Spleen (tissue), 11 donors: Measurements from ENCODE around the gene ERG. TPM values are rescaled to one million over a fixed set of nuclear protein-coding genes. Genes with fewer than 3 reads are reported as not detected.

Experiments used
- DNase-seq: peaks from one replicate; pipeline ENCODE4 v3.0.0-alpha.2; 2020
- H3K27ac ChIP-seq, 8 donors: fragments of 200-600 bp; sonication (generic) in 7 of 8; 1 replicate in 4 of 8; 2 replicates in 4 of 8; pipeline versions ENCODE4 v1.5.0 to v1.8.0; 2016 to 2021; ENCODE audit warnings: inconsistent platforms in 4 of 8, mild to moderate bottlenecking in 4 of 8, moderate library complexity in 1 of 8
- H3K27me3 ChIP-seq, 7 donors: fragments of 200-600 bp; sonication (generic) in 6 of 7; replicated peaks in 1 of 7; 1 replicate in 4 of 7; 2 replicates in 3 of 7; pipeline versions ENCODE4 v1.5.0 to v1.8.0; 2016 to 2021; ENCODE audit warnings: inconsistent platforms in 3 of 7, mild to moderate bottlenecking in 1 of 7
- H3K36me3 ChIP-seq, 6 donors: fragments of 200-600 bp; sonication (generic) in 5 of 6; 1 replicate in 4 of 6; 2 replicates in 2 of 6; pipeline versions ENCODE4 v1.5.0 to v1.8.0; 2016 to 2021; ENCODE audit warnings: inconsistent platforms in 2 of 6
- H3K4me1 ChIP-seq, 6 donors: fragments of 200-600 bp; sonication (generic) in 5 of 6; 1 replicate in 3 of 6; 2 replicates in 3 of 6; pipeline versions ENCODE4 v1.5.0 to v1.8.0; 2016 to 2021; ENCODE audit warnings: inconsistent platforms in 3 of 6
- H3K4me3 ChIP-seq, 8 donors: fragments of 200-600 bp; sonication (generic) in 7 of 8; 1 replicate in 4 of 8; 2 replicates in 4 of 8; pipeline versions ENCODE4 v1.5.0 to v1.8.0; 2016 to 2021; ENCODE audit warnings: inconsistent platforms in 4 of 8, mild to moderate bottlenecking in 4 of 8, moderate library complexity in 2 of 8
- H3K9me3 ChIP-seq, 8 donors: fragments of 200-600 bp; sonication (generic) in 7 of 8; 1 replicate in 4 of 8; 2 replicates in 4 of 8; pipeline versions ENCODE4 v1.5.0 to v1.8.0; 2016 to 2021; ENCODE audit warnings: inconsistent platforms in 4 of 8
- POLR2A ChIP-seq, 3 donors: fragments of 450-650 bp; IDR thresholded peaks; one replicate each; pipeline ENCODE4 v1.5.1; 2017; ENCODE audit warnings: antibody characterized with exemption in 3 of 3, mild to moderate bottlenecking in 1 of 3
- POLR2AphosphoS5 ChIP-seq, 3 donors: sonication (generic); formaldehyde crosslinking; IDR thresholded peaks; one replicate each; pipeline ENCODE4 v1.5.1; 2017; ENCODE audit warnings: antibody characterized with exemption in 3 of 3
- WGBS, 5 donors: extraction: QIAGEN DNeasy Blood & Tissue Kit in 3 of 5; methylation state at CpG; one replicate each; pipeline versions ENCODE4 v1.1.5 to v1.1.7; 2013 to 2018; 5-methylcytosine and 5-hydroxymethylcytosine counted together
- intact Hi-C: fragments of 100-400 bp; cut with DNase I; formaldehyde crosslinking; loops from one replicate; pipeline ENCODE4 v1.15.0; 2023; ENCODE audit warnings: low total_unique reads
- polyA plus RNA-seq, 3 donors: library from polyadenylated mRNA; stranded (reverse); fragments of 200-250 nt; gene quantifications; one replicate each; pipeline ENCODE4 v1.2.1, GENCODE V29; 2013
- total RNA-seq, 7 donors: library from RNA; depleted of rRNA in 3 of 7; stranded (reverse); fragments of >200 nt in 3 of 7; fragmentation: NEBNext Ultra II Directional in 4 of 7; extraction: Animal tissue kit (Norgen Biotek cat#: 25700) in 4 of 7; gene quantifications; one replicate each; pipeline versions ENCODE4 v1.1.0 to v1.2.1, GENCODE V29; 2016 to 2021
- TF ChIP-seq, protein P1 (sequence below), 11 experiments: fragments of 200-600 bp in 7 of 11; fragments of 450-650 bp in 4 of 11; sonication (generic) in 4 of 11; IDR thresholded peaks in 8 of 11; conservative IDR thresholded peaks in 3 of 11; 1 replicate in 7 of 11; 2 replicates in 4 of 11; pipeline versions ENCODE4 v1.4.0 to v1.8.0; 2016 to 2021; ENCODE audit warnings: antibody characterized with exemption in 11 of 11, inconsistent platforms in 4 of 11, mild to moderate bottlenecking in 1 of 11
- donor health status: healthy with polysubstance abuse.
- donor health status: DM: no; HTN: no; CAD: no; lungs with moderate emphysema.
- donor health status: DM: no; HTN: no; CAD: no.
- donor health status: Bipolar disorder and iron deficiency.
- donor health status: healthy.
- donor health status: DM: no; HTN: no; CAD: no.
- donor health status: DM: yes; HTN: yes; CAD: no.

The ERG gene
- total and polyA plus RNA-seq, 10 donors: 7.3 to 93.8 (median 57.5) TPM

- DNase-seq: no peak
- H3K9me3 ChIP-seq: no peaks in the 10 kb centered on the region
- H3K4me1 ChIP-seq: peaks cover 6 to 72% (median 44%) of the 10 kb centered on the region in 6 donors
- intact Hi-C loops: no loop called here
- WGBS, 5 donors: 33 to 55% (median 44%) methylated on average over 6 of the region's 6 CpGs
- H3K27ac ChIP-seq: peak overlapping the region in 1 of 8 donors; percentile 5
- peaks cover 0 to 12% (median 0%) of the 10 kb centered on the region in 7 donors for H3K27me3 ChIP-seq
- H3K4me3 ChIP-seq: no peak overlapping the region
- H3K36me3 ChIP-seq: no peaks in the 10 kb centered on the region
- TF ChIP-seq, protein P1, sequence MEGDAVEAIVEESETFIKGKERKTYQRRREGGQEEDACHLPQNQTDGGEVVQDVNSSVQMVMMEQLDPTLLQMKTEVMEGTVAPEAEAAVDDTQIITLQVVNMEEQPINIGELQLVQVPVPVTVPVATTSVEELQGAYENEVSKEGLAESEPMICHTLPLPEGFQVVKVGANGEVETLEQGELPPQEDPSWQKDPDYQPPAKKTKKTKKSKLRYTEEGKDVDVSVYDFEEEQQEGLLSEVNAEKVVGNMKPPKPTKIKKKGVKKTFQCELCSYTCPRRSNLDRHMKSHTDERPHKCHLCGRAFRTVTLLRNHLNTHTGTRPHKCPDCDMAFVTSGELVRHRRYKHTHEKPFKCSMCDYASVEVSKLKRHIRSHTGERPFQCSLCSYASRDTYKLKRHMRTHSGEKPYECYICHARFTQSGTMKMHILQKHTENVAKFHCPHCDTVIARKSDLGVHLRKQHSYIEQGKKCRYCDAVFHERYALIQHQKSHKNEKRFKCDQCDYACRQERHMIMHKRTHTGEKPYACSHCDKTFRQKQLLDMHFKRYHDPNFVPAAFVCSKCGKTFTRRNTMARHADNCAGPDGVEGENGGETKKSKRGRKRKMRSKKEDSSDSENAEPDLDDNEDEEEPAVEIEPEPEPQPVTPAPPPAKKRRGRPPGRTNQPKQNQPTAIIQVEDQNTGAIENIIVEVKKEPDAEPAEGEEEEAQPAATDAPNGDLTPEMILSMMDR (IDR thresholded peaks at IDR 0.05 in 8 of 11, conservative IDR thresholded peaks at IDR 0.05 in 3 of 11): no peak
Observed at GRCh38 chr21:38486706-38487105, 11.6 kb downstream of the ERG start.

DNA sequence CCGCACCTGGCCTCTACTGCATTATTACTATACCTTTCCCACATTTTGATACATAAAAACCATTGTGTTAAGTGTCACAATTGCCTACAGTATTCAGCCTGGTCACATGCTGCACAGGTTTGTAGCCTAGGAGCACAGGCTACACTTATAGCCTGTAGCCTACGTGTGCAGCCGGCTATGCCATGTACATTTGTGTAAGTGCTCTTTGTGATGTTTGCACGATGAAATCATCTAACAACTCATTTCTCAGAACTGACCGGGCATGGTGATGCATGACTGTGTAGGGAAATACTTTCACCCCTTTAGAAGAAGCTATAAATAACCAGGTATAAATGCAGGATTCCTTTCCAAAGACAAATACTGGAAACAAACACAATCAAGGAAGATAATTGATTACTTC lies 12.1 kb downstream of the ERG start:
- no peak for DNase-seq
- Histone ChIP-seq H3K36me3 (no peaks in the 10 kb centered on the region), H3K4me1 (peaks cover 5 to 67% (median 40%) of the 10 kb centered on the region in 6 donors), H3K9me3 (no peaks in the 10 kb centered on the region), H3K4me3 (no peak overlapping the region), H3K27me3 (peaks cover 0 to 12% (median 0%) of the 10 kb centered on the region in 7 donors), H3K27ac (no peak overlapping the region)
- intact Hi-C loops: no loop called here
- 62 to 79% (median 67%) methylated on average over 5 of the region's 5 CpGs for WGBS, 5 donors
- TF ChIP-seq POLR2A (IDR thresholded peaks at IDR 0.05): no peak
- TF ChIP-seq, protein P1 (IDR thresholded peaks at IDR 0.05 in 8 of 11, conservative IDR thresholded peaks at IDR 0.05 in 3 of 11): no peak
- TF ChIP-seq POLR2AphosphoS5 (IDR thresholded peaks at IDR 0.05): no peak

DNA sequence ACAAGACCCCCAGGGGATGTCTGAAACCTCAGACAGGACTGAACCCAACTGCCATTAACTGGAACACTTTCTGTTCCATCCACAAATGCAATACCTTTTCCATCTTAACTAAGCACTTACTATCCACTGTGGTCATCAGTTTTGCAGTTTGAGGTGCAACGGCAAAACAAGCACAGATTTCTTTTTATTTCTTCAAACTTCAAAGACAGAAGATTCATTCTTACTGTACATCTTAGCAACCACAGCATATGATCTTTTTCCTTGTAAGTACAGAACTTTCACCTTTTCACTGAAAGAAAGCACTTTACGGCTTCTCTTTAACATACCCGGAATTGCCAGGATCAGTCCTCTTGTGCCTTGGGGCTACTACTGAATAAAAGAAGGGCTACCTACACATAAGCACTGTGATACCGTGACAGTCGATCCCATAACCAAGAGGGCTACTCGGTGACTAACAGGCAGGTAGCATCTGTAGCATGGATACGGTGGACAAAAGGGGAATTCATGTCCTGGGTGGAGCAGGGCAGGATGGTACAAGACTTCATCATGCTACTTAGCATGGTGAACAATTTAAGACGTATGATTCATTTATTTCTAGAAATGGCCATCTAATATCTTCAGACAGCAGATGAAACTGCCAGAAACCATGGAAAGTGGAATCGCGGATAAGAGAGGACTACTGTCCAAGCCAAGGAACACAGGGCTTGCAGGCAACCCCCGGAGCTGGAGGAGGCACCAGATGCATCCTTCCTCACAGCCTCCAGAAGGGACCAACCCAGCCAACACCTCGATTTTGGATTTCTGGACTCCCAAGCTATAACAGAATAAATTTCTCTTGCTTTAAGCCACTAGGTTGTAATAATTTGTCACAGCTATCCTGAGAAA lies 18.4 kb downstream of the ERG start:
- intact Hi-C loops: no loop called here
- DNase-seq: no peak
- H3K9me3 ChIP-seq: no peaks in the 10 kb centered on the region
- H3K27me3 ChIP-seq: peaks cover 0 to 40% (median 0%) of the 10 kb centered on the region in 7 donors
- H3K4me3 ChIP-seq: no peak overlapping the region
- peaks cover 0 to 65% (median 31%) of the 10 kb centered on the region in 6 donors for H3K4me1 ChIP-seq
- 64 to 73% (median 66%) methylated on average over 12 of the region's 12 CpGs for WGBS, 5 donors
- no peaks in the 10 kb centered on the region for H3K36me3 ChIP-seq
- no peak overlapping the region for H3K27ac ChIP-seq
- no peak for TF ChIP-seq POLR2AphosphoS5 (IDR thresholded peaks at IDR 0.05)
- TF ChIP-seq, protein P1 (IDR thresholded peaks at IDR 0.05 in 8 of 11, conservative IDR thresholded peaks at IDR 0.05 in 3 of 11): no peak
- TF ChIP-seq POLR2A (IDR thresholded peaks at IDR 0.05): no peak

- Histone ChIP-seq H3K36me3 (no peaks in the 10 kb centered on the region), H3K27ac (no peak overlapping the region), H3K9me3 (no peaks in the 10 kb centered on the region), H3K4me1 (peaks cover 0 to 66% (median 35%) of the 10 kb centered on the region in 6 donors), H3K27me3 (peaks cover 0 to 48% (median 0%) of the 10 kb centered on the region in 7 donors), H3K4me3 (no peak overlapping the region)
- no peak for DNase-seq
- TF ChIP-seq, protein P1 (IDR thresholded peaks at IDR 0.05 in 8 of 11, conservative IDR thresholded peaks at IDR 0.05 in 3 of 11): no peak
- no peak for TF ChIP-seq POLR2A (IDR thresholded peaks at IDR 0.05)
- no peak for TF ChIP-seq POLR2AphosphoS5 (IDR thresholded peaks at IDR 0.05)
- WGBS, 5 donors: 11 to 23% (median 20%) methylated on average over 4 of the region's 4 CpGs
- intact Hi-C loops: no loop called here
Observed at GRCh38 chr21:38478782-38479181, 19.5 kb downstream of the ERG start.
